ENCODE data around the gene LRRC9. TPM values are rescaled to one million over a fixed set of nuclear protein-coding genes. Genes with fewer than 3 reads are reported as not detected.
A peak's percentile ranks its signal among the peaks of the same experiment; 100 is the strongest.
"Not testable (repeated sequence)": the region's sequence is repeated elsewhere in the genome, so short reads cannot be mapped to it uniquely, and the experiment has no call there.

LRRC9 gene
- total RNA-seq, 2 experiments from 2014 or later: not detected

DNA sequence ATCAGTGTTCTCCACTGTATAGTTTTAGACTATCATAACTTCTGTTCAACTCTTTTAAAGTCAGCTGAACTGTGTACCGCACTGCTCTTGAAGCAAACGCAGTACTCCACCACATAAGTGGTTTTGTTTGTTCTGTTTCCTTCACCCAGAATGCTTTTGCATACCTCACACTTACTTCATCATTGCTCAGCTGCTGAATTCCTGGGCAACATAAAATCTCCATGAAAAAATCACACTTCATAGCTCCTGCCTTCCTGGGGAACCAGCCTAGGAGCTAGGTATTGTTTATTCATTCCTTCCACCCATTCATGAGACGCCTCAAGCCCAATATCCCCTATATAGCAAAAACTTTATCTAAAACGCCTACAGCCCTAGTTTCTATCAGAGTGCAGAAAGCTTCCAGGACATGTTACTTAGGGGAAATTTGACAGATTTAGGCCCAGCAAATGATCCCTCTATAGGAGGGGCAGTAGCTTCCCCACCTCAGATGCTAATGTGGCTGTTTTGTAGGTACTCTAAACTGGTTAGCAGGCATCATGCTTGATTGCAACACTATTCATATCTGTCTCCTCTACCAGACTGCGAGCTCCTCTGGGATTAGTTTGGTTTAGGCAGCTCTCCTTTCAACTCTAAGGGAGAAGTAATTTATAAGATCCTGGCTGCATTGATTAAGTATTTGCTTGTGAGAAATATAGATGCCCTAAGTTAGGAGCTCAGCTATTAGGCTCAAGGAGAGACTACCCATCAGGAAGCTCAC is 44.5 kb downstream of the LRRC9 start:
- peak overlapping the region; percentile 80 for H3K4me3 Mint-ChIP-seq
- H3K27ac Mint-ChIP-seq: no peak overlapping the region
- no peaks in the 10 kb centered on the region for H3K9me3 Mint-ChIP-seq
- ChIA-PET CTCF (interaction anchor here (0.5 to 3.7 kb wide), 13 partner anchors 9 to 1135 kb away, joined by 3 to 19 read pairs (median 4); no protein-coding TSS in a partner anchor), POLR2A (no interaction called here)
- peaks cover 23% of the 10 kb centered on the region for H3K4me1 Mint-ChIP-seq
- DNase-seq: peak; percentile 8
- peaks cover 21% of the 10 kb centered on the region for H3K27me3 Mint-ChIP-seq
- H3K36me3 Mint-ChIP-seq (ENCODE audit: low read depth): no peaks in the 10 kb centered on the region

DNA sequence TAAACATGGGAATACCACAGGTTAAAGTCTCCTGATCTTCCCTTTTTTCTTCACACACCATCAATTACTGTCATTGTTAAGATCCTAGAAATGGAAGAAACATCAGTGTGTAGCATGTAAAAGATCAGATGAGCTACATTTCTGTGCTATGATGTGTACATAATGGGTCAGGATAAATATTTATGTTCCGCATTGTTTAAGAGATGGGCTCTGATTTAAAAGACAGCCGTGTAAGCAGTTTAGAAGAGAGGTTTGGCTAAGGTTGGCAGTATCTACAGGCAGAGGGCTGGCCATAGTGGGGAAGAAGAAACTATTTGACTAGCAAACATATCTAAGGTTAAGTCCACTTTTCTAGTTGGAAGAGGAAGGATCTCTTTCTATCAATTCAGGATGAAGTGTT is 49.4 kb downstream of the LRRC9 start:
- CTCF ChIA-PET: no interaction called here
- no peak for DNase-seq
- POLR2A ChIA-PET: no interaction called here
- no peak overlapping the region for H3K4me3 Mint-ChIP-seq
- peaks cover 15% of the 10 kb centered on the region for H3K4me1 Mint-ChIP-seq
- H3K27ac Mint-ChIP-seq: no peak overlapping the region
- no peaks in the 10 kb centered on the region for H3K36me3 Mint-ChIP-seq (ENCODE audit: low read depth)
- H3K27me3 Mint-ChIP-seq: peaks cover 26% of the 10 kb centered on the region
- H3K9me3 Mint-ChIP-seq: no peaks in the 10 kb centered on the region

DNA sequence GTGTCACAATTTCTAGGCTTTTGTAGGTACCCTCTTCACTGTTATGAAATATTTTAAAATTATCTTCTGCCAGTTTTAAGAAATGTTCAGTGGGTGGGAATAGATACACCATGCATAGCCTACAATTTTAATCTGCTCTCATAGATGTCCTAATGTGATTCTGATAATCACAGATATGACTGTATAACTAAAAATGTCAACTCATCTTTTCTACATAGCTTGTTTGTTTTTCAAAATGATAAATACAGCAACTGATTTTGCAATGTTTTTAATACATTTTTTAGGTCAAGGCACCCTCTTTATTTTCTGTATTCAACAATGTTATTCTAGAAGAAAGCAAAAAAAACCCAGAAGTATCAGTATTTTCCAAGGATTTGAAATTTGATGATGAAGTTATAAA is 61.6 kb downstream of the LRRC9 start:
- POLR2A ChIA-PET: no interaction called here
- Mint-ChIP-seq H3K9me3 (no peaks in the 10 kb centered on the region), H3K36me3 (ENCODE audit: low read depth) (no peaks in the 10 kb centered on the region), H3K4me3 (no peak overlapping the region), H3K27me3 (no peaks in the 10 kb centered on the region), H3K27ac (no peak overlapping the region), H3K4me1 (no peaks in the 10 kb centered on the region)
- CTCF ChIA-PET: interaction anchor here (0.7 to 0.8 kb wide), 2 partner anchors 15 to 34 kb away, joined by 3 read pairs; no protein-coding TSS in a partner anchor
- no peak for DNase-seq

DNA sequence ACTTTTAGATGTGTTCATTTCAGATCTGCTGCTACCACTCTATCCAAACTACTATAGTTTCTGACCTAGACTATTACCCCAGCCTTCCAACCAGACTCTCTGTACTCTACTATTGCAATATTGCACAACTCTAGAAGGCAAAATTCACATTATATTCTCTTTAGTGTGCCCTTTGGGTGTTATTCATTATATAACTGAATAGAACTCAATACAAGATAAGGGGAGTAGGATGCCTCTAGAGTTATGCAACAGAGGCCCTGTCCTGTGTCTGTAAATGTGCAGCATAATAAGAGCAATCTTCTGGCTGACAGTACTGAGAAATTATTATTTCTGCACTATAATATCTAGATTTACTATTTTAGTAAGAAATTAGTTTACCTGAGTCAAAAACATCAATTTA is 63.1 kb downstream of the LRRC9 start:
- no peak overlapping the region for H3K27ac Mint-ChIP-seq
- no peaks in the 10 kb centered on the region for H3K4me1 Mint-ChIP-seq
- H3K36me3 Mint-ChIP-seq (ENCODE audit: low read depth): no peaks in the 10 kb centered on the region
- no peak overlapping the region for H3K4me3 Mint-ChIP-seq
- POLR2A ChIA-PET: interaction anchor here (0.6 kb wide), 1 partner anchor 32 kb away, joined by 3 read pairs; no protein-coding TSS in a partner anchor
- CTCF ChIA-PET: interaction anchor here (0.6 kb wide), 1 partner anchor 21 kb away, joined by 4 read pairs; no protein-coding TSS in a partner anchor
- H3K27me3 Mint-ChIP-seq: no peaks in the 10 kb centered on the region
- DNase-seq: no peak
- no peaks in the 10 kb centered on the region for H3K9me3 Mint-ChIP-seq

DNA sequence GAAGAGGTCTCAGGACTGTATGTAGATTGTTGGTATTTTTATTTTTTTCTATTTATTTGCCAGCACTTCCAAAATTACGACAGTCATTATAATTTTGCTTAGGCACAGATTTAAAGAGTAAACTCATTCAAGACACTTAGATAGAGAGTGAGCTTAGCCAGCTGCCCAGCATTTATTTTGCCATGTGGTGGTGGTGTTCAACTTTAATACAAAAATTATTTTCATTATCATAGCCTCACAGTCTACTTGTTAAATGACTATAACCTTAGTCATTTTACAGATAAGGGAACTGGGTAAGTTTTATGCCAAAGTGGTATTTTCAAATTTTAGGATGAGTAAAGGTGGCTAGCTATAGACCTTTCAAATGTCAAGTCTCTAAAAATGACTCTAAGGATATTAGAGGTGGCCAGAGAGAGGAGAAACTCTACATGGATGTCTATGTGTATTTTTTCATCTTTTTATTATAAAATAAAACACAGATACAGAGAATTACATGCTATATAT is 66.7 kb downstream of the LRRC9 start:
- Mint-ChIP-seq H3K4me3 (no peak overlapping the region), H3K27me3 (no peaks in the 10 kb centered on the region), H3K36me3 (ENCODE audit: low read depth) (no peaks in the 10 kb centered on the region), H3K27ac (no peak overlapping the region), H3K9me3 (no peaks in the 10 kb centered on the region), H3K4me1 (no peaks in the 10 kb centered on the region)
- no peak for DNase-seq
- POLR2A ChIA-PET: no interaction called here
- CTCF ChIA-PET: no interaction called here

DNA sequence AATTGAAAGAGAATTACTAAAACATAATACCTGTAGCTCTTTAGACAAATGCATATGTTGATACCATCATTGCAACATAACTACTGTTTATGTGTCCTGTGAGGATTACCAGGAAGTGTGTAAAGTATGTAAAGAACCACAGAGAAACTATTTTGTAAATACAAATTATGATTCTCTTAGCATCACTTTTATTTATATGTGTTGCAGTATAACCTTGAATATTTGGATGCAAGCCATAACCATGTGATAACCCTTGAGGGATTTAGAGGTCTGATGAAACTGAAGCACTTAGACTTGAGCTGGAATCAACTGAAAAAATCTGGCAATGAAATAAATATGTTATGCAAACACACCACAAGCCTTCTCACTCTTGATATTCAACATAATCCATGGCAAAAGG is 77.5 kb downstream of the LRRC9 start:
- no peaks in the 10 kb centered on the region for H3K4me1 Mint-ChIP-seq
- H3K4me3 Mint-ChIP-seq: no peak overlapping the region
- ChIA-PET CTCF (no interaction called here), POLR2A (no interaction called here)
- no peaks in the 10 kb centered on the region for H3K9me3 Mint-ChIP-seq
- DNase-seq: no peak
- peaks cover 5% of the 10 kb centered on the region for H3K27me3 Mint-ChIP-seq
- no peak overlapping the region for H3K27ac Mint-ChIP-seq
- H3K36me3 Mint-ChIP-seq (ENCODE audit: low read depth): no peaks in the 10 kb centered on the region

DNA sequence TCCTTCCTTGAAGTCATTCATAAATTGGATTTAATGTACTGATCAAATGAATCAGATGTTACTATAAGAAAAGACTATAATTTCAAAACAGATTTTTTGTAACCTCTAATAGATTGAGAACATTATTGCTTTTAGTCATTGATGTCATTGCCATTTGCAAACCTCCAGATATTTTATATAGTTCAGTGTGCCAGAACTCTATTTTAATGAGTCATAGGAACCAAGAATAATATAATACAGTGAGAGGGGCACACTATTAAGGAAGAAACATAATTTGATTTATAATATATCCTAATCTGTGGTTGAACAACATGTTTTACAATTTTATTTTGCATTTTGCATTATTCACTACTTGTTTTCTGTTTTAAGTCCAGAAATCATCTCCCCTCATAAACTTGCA is 78.0 kb downstream of the LRRC9 start:
- ChIA-PET POLR2A (no interaction called here), CTCF (no interaction called here)
- H3K27me3 Mint-ChIP-seq: peaks cover 5% of the 10 kb centered on the region
- no peaks in the 10 kb centered on the region for H3K9me3 Mint-ChIP-seq
- DNase-seq: no peak
- H3K36me3 Mint-ChIP-seq (ENCODE audit: low read depth): no peaks in the 10 kb centered on the region
- no peak overlapping the region for H3K27ac Mint-ChIP-seq
- no peaks in the 10 kb centered on the region for H3K4me1 Mint-ChIP-seq
- no peak overlapping the region for H3K4me3 Mint-ChIP-seq

DNA sequence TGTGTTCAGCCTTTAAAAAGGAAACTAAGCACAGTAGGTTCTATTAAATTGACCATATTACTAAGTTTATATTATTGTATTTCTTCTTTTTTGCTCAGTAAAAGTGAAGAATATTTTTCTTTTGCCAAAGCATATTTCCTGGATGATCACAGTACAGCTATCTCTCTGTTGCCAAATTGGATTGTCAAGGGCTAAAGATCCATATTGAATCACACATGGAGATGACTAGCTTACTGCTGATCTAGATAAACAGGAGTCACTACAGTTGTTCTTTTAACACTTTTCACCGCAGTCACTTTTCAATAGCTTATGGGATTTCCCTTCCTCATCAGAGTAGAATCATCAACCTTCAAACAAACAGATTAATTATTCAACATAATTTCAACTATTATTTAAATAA is 78.6 kb downstream of the LRRC9 start:
- CTCF ChIA-PET: no interaction called here
- Mint-ChIP-seq H3K9me3 (no peaks in the 10 kb centered on the region), H3K4me1 (no peaks in the 10 kb centered on the region), H3K36me3 (ENCODE audit: low read depth) (no peaks in the 10 kb centered on the region), H3K4me3 (no peak overlapping the region), H3K27ac (no peak overlapping the region), H3K27me3 (peaks cover 5% of the 10 kb centered on the region)
- POLR2A ChIA-PET: no interaction called here
- DNase-seq: no peak

DNA sequence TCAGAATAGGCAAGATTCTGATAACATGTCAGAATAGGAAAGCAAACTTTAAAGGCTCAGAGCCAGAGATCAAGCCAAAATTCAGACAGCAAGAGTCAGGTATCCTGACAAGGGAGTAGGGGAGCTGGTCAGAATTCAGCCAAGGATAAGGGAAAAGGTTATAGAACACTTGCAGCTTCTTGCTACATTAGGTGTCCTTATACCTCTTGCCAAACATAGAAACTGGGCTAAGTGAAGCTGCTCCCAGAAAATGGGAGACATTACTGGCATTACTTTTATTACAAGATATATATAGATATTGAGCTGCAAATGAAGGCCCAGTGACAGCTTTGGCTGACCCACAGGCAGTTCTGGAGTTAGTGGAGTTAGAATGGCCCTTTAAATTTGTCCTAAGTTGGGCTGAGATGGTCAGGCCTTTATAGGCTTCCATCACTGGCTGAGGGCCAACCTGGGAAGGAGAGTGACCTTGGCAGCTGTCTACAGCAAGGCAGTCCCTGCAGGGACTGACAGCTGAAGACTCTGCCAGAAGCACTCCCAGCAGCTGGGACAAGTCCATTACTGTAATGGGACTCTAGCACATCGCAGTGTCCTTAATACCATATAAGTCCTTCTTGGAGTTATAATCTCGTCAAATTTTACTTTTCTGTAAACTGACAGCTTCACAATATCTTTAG is 83.0 kb downstream of the LRRC9 start:
- CTCF ChIA-PET: interaction anchor here (1.1 kb wide), 1 partner anchor 21 kb away, joined by 3 read pairs; no protein-coding TSS in a partner anchor
- H3K4me1 Mint-ChIP-seq: no peaks in the 10 kb centered on the region

DNA sequence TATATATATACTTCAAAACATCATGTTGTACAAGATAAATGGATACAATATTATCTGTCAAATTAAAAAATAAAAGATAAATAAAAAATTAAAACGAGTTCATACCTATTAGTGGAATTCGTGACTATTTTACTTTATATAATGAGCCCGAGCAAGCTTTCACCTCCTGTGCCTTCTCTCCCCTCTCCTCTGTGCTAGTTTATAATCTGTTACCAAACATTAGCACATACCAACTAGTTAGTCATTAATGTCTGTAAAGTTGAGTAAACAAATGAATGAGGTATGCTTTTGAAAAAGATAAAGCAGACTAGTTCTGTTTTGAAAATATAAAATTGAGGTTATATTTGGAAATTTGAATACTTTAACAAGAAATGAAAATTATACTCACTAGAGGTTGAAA is 84.0 kb downstream of the LRRC9 start:
- H3K36me3 Mint-ChIP-seq (ENCODE audit: low read depth): no peaks in the 10 kb centered on the region
- no peak overlapping the region for H3K27ac Mint-ChIP-seq
- H3K4me3 Mint-ChIP-seq: no peak overlapping the region
- no peaks in the 10 kb centered on the region for H3K4me1 Mint-ChIP-seq
- POLR2A ChIA-PET: interaction anchor here (0.6 kb wide), 1 partner anchor 187 kb away, joined by 3 read pairs; no protein-coding TSS in a partner anchor
- DNase-seq: no peak
- H3K27me3 Mint-ChIP-seq: peaks cover 13% of the 10 kb centered on the region
- CTCF ChIA-PET: interaction anchor here (1.1 kb wide), 1 partner anchor 20 kb away, joined by 3 read pairs; no protein-coding TSS in a partner anchor
- no peaks in the 10 kb centered on the region for H3K9me3 Mint-ChIP-seq

More for the DNA sequence above, 83.0 kb downstream of the LRRC9 start:
- H3K27ac Mint-ChIP-seq: no peak overlapping the region
- peaks cover 13% of the 10 kb centered on the region for H3K27me3 Mint-ChIP-seq
- no peaks in the 10 kb centered on the region for H3K9me3 Mint-ChIP-seq
- H3K4me3 Mint-ChIP-seq: no peak overlapping the region
- POLR2A ChIA-PET: no interaction called here
- H3K36me3 Mint-ChIP-seq (ENCODE audit: low read depth): no peaks in the 10 kb centered on the region
- DNase-seq: no peak

DNA sequence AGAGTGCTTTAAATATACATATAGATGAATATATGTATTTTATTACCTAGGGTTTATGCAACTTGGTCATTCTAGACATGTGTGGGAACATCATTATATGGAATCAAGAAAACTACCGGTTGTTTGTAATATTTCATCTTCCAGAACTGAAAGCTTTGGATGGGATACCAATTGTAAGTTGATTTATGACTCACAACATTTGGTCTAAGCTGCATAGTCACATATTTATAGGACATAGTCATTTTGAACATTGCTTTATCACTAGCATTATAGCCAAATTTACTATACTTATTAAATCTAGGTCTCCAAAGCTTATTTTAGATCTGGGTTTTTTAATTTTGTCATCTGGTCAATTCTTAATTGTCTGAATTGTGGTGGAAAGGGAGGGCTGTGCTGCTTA is 88.1 kb downstream of the LRRC9 start:
- H3K27me3 Mint-ChIP-seq: peaks cover 11% of the 10 kb centered on the region
- ChIA-PET POLR2A (no interaction called here), CTCF (no interaction called here)
- no peak overlapping the region for H3K4me3 Mint-ChIP-seq
- no peaks in the 10 kb centered on the region for H3K4me1 Mint-ChIP-seq
- no peaks in the 10 kb centered on the region for H3K36me3 Mint-ChIP-seq (ENCODE audit: low read depth)
- no peak for DNase-seq
- no peaks in the 10 kb centered on the region for H3K9me3 Mint-ChIP-seq
- H3K27ac Mint-ChIP-seq: no peak overlapping the region

DNA sequence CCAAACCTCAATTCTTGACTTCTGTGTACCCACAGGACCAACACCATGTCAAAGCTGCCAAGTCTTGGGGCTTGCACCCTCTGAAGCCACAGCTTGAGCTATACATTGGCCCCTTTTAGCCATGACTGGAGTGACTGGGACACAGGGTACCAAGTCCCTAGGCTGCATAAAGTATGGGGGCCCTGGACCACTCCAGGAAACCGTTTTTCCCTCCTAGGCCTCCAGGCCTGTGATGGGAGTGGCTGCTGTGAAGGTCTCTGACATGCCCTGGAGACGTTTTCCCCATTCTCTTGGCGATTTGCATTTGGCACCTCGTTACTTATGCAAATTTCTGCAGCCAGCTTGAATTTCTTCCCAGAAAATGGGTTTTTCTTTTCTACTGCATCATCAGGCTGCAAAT is 90.3 kb downstream of the LRRC9 start:
- POLR2A ChIA-PET; H3K4me3 Mint-ChIP-seq; H3K36me3 Mint-ChIP-seq (ENCODE audit: low read depth); DNase-seq; CTCF ChIA-PET; H3K9me3 Mint-ChIP-seq; H3K27ac Mint-ChIP-seq; H3K4me1 Mint-ChIP-seq: not testable (repeated sequence)
- H3K27me3 Mint-ChIP-seq: peaks cover 12% of the 10 kb centered on the region

DNA sequence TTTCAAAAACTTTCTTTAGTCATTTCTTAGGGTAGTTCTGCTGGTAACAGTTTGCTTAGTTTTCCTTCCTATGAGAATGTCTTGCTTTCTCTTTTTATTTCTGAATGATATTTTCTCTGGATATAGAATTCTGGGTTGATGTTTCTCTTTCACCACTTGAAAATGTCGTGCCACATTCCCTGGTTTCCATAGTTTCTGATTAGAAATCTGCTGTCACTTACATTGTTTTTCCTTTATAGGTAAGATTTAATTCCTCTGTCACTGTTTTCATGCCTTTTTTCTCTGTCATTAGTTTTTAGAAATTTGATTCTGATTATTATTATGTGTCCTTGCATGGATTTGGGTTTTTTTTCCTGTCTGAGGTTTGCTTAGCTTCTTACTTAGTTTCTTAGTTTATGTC is 94.5 kb downstream of the LRRC9 start:
- H3K36me3 Mint-ChIP-seq (ENCODE audit: low read depth): no peaks in the 10 kb centered on the region
- no peak overlapping the region for H3K4me3 Mint-ChIP-seq
- no peak overlapping the region for H3K27ac Mint-ChIP-seq
- no peaks in the 10 kb centered on the region for H3K4me1 Mint-ChIP-seq
- POLR2A ChIA-PET: interaction anchor here (0.6 kb wide), 1 partner anchor 31 kb away, joined by 3 read pairs; no protein-coding TSS in a partner anchor
- no peaks in the 10 kb centered on the region for H3K9me3 Mint-ChIP-seq
- no peak for DNase-seq
- CTCF ChIA-PET: no interaction called here
- peaks cover 11% of the 10 kb centered on the region for H3K27me3 Mint-ChIP-seq
